Erythroblast (primary cell): Measurements from ENCODE around the gene ILK.

Experiments
- DNase-seq, 2 experiments: peaks; one replicate each; lab custom pipeline; 2025; lab: John Stamatoyannopoulos, UW
- GATA1 ChIP-seq: IDR thresholded peaks from 2 replicates; pipeline ENCODE4 v1.6.1; 2011; ENCODE audit warnings: low read depth, mild to moderate bottlenecking, control low read depth, low read length, moderate library complexity
- POLR2A ChIP-seq: IDR thresholded peaks from 2 replicates; pipeline ENCODE4 v1.6.1; 2011; ENCODE audit warnings: mild to moderate bottlenecking, low read length

ILK gene

GRCh38 chr11:6626971-6627761, 23.6 kb downstream of the ILK start:
- TF ChIP-seq GATA1 (no peak), POLR2A (no peak)
- DNase-seq, result no peak

- no peak for DNase-seq
- TF ChIP-seq POLR2A (no peak), GATA1 (no peak)
These were observed 24.2 kb downstream of the ILK start for GRCh38 chr11:6627762-6628241.

- no peak for DNase-seq
- no peak for TF ChIP-seq POLR2A
These were observed 25.0 kb downstream of the ILK start for GRCh38 chr11:6628526-6628925.

DNA sequence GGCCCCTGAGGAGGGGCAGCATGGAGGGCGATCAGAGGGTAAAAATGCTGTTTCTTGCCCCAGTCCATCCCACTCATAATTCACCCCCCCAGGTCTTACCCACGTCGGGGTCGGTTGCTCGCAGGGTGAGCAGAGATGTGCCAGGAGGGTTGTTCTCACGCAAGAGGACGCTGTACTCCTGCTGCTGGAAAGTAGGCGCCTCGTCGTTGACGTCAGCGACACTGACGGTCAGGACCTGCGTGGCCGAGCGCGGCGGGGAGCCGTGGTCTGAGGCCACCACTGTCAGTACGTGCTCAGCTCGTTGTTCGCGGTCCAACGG, 26.0 kb downstream of the ILK start:
- TF ChIP-seq POLR2A, result no peak
- no peak for TF ChIP-seq GATA1
- DNase-seq, result no peak

- no peak for TF ChIP-seq POLR2A
- TF ChIP-seq GATA1, result no peak
These were observed 26.5 kb downstream of the ILK start for GRCh38 chr11:6629892-6630631.

DNA sequence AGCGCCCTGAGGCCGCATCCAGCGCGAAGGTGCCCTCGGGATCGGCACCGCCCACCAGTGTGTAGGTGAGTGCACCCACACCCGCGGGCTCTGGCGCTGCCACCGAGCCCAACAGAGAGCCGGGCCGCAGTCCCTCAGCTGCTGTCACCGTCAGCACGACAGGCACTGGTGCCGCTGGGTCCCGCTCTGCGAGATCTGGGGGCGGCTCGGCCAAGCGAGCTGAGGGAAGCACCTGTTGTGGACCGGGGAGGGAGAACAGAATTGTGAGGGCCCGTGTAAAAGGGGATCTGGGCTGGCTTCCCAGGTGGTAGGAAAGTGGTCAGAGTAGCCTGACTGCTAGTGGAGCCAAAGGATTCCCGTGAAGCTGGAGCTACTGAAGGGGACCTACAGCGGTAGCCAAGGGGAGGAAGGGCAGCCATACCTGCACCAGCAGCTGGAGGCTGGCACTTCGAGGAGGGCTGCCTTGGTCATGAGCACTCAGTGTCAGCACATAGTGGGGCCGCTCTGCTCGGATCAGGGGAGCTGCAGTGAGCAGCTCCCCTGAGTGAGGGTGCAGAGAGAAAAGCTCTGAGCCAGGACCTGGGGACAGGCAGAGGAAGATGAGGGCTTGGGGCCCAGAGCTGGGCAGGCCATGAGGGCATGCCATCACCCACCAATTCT, 27.2 kb downstream of the ILK start:
- TF ChIP-seq POLR2A (no peak), GATA1 (no peak)
- no peak for DNase-seq

More at GRCh38 chr11:6629892-6630631, 26.5 kb downstream of the ILK start:
- DNase-seq, result no peak

- TF ChIP-seq GATA1, result no peak
- TF ChIP-seq POLR2A, result no peak
- DNase-seq, result no peak
These were observed 27.9 kb downstream of the ILK start for GRCh38 chr11:6631361-6631890.

- no peak for DNase-seq
- TF ChIP-seq POLR2A, result no peak
These were observed 28.8 kb downstream of the ILK start for GRCh38 chr11:6632116-6633073.

GRCh38 chr11:6633422-6634408, 30.1 kb downstream of the ILK start:
- no peak for DNase-seq
- TF ChIP-seq POLR2A, result no peak
- no peak for TF ChIP-seq GATA1

GRCh38 chr11:6634534-6634933, 31.0 kb downstream of the ILK start:
- TF ChIP-seq POLR2A (no peak), GATA1 (no peak)
- no peak for DNase-seq

DNA sequence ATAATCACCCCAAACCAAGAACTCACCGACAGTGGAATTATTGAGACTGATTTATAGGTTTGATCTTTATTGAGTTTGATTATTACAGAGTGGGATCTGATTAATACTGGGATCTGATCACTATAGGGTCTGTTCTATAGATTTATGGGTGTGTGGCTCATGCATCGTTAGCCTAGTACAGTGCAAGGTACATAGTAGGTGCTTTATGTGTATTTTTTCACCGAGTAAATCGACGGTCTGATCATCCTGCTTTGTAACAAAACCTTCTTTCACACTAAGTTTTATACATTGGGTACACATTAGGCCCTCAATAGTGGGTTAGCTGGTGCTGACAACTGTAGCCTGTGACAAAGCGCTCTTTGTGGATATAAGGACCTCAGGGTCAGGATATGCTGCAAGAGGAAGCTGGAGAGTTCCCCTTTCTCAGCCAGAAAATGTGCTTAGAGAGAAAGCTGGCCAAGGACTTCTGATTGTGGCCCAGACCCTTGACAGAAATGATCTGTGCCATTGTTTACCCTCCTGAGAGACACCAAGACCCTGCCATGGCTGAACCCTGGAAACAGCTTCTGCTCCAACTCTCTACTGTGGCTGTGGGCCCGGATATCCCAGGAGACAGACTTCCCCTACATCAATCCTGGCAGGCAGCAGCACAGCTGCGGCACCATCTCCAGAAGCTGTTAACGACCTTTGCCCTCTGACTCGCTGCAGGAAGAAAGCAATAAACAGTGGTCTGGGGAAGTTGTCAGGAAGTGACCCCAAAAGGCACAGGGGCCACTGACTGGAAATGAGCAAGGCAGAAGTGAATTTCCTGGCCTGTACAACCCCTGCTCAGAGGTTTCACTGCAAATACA, 31.7 kb downstream of the ILK start:
- DNase-seq, result no peak
- TF ChIP-seq POLR2A (no peak), GATA1 (no peak)
